ENCODE measurements around the gene OR6V1.

OR6V1 gene

DNA sequence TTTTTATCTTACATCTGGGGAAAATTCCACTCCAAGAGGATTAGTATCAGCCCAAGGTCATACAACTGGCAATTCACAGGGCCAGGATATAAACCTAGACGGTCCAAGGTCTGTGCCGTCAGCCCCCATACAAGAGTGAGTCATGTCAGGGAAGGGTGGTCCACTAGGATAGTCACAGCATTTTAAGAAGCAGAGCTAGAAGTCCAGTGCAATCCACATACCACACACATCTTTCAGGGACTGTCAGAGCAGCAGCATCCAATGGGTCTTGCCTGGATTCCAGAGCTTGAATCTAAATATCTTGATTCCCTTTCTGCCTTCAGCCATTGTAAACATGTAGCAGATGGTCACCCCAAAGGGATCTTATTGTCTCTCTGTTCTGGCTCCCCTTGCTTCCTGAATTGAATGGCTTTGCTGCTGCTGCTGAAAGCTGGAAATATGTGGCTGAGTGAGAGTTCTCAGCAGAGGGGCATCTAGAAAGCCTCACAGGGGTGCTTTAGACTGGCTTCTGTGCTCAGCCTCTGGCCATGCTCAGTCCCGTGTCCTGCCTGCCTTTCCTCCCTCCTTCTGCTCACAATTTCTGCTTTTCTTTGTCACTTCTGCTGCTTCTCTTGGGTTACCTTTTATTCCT is 9.9 kb upstream of the OR6V1 start:
- no peak for TF ChIP-seq CTCF (conservative IDR thresholded peaks at IDR 0.05; ENCODE audit: low read depth, low read length)
- Histone ChIP-seq H2AFZ (ENCODE audit: low read depth) (no peak overlapping the region), H3K4me1 (ENCODE audit: low read depth, poor library complexity, severe bottlenecking) (no peaks in the 10 kb centered on the region), H3K79me2 (ENCODE audit: insufficient read depth, low read depth) (no peaks in the 10 kb centered on the region), H3K4me2 (no peak overlapping the region), H3K36me3 (ENCODE audit: insufficient read depth) (no peaks in the 10 kb centered on the region), H3K27ac (no peak overlapping the region), H3K4me3 (IDR thresholded peaks at IDR 0.05; ENCODE audit: insufficient read depth, low read depth, low read length) (no peak overlapping the region), H4K20me1 (ENCODE audit: insufficient read depth) (no peaks in the 10 kb centered on the region), H3K27me3 (ENCODE audit: insufficient read depth, low read depth) (no peaks in the 10 kb centered on the region), H3K9ac (no peak overlapping the region)

DNA sequence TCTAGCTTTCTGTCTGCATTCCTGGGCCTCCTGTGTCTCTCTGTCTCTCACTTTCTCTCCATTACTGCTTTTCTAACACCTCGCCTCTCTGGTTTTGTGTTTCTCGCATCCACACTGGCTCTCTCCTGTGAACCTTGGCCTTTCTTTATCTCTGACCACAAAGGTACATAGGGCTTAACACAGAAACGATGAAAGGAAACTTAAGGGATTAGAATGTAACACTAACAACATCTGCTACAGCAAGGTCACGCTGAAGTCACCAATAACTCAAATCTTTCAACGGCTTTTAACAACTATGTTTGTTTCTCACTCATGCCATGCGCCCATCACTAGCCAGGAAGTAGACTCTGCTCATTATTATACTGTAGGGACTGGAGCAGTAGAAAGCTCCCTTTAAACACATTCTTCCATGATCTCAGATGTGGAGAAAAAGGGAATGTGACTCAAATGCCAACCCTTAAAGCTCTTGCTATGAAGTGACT is 9.3 kb upstream of the OR6V1 start:
- no peaks in the 10 kb centered on the region for H3K79me2 ChIP-seq (ENCODE audit: insufficient read depth, low read depth)
- H2AFZ ChIP-seq (ENCODE audit: low read depth) = no peak overlapping the region
- no peak overlapping the region for H3K4me3 ChIP-seq (IDR thresholded peaks at IDR 0.05; ENCODE audit: insufficient read depth, low read depth, low read length)
- no peak overlapping the region for H3K27ac ChIP-seq
- no peak overlapping the region for H3K4me2 ChIP-seq
- H3K27me3 ChIP-seq (ENCODE audit: insufficient read depth, low read depth) = no peaks in the 10 kb centered on the region
- no peaks in the 10 kb centered on the region for H3K4me1 ChIP-seq (ENCODE audit: low read depth, poor library complexity, severe bottlenecking)
- TF ChIP-seq CTCF (conservative IDR thresholded peaks at IDR 0.05; ENCODE audit: low read depth, low read length) = no peak
- H4K20me1 ChIP-seq (ENCODE audit: insufficient read depth) = no peaks in the 10 kb centered on the region
- H3K36me3 ChIP-seq (ENCODE audit: insufficient read depth) = no peaks in the 10 kb centered on the region
- H3K9ac ChIP-seq = no peak overlapping the region

GRCh38 chr7:143043391-143043790 is 8.8 kb upstream of the OR6V1 start:
- Histone ChIP-seq H3K27me3 (ENCODE audit: insufficient read depth, low read depth) (no peaks in the 10 kb centered on the region), H3K27ac (no peak overlapping the region), H3K36me3 (ENCODE audit: insufficient read depth) (no peaks in the 10 kb centered on the region), H3K79me2 (ENCODE audit: insufficient read depth, low read depth) (no peaks in the 10 kb centered on the region), H4K20me1 (ENCODE audit: insufficient read depth) (no peaks in the 10 kb centered on the region), H2AFZ (ENCODE audit: low read depth) (no peak overlapping the region), H3K9ac (no peak overlapping the region), H3K4me3 (IDR thresholded peaks at IDR 0.05; ENCODE audit: insufficient read depth, low read depth, low read length) (no peak overlapping the region), H3K4me1 (ENCODE audit: low read depth, poor library complexity, severe bottlenecking) (no peaks in the 10 kb centered on the region), H3K4me2 (no peak overlapping the region)
- TF ChIP-seq CTCF (conservative IDR thresholded peaks at IDR 0.05; ENCODE audit: low read depth, low read length) = no peak

GRCh38 chr7:143046426-143046851 is 5.7 kb upstream of the OR6V1 start:
- Histone ChIP-seq H3K9ac (no peak overlapping the region), H3K4me2 (no peak overlapping the region), H3K36me3 (ENCODE audit: insufficient read depth) (no peaks in the 10 kb centered on the region), H3K27ac (no peak overlapping the region), H2AFZ (ENCODE audit: low read depth) (no peak overlapping the region), H3K4me3 (IDR thresholded peaks at IDR 0.05; ENCODE audit: insufficient read depth, low read depth, low read length) (no peak overlapping the region), H3K79me2 (ENCODE audit: insufficient read depth, low read depth) (no peaks in the 10 kb centered on the region), H4K20me1 (ENCODE audit: insufficient read depth) (no peaks in the 10 kb centered on the region), H3K27me3 (ENCODE audit: insufficient read depth, low read depth) (no peaks in the 10 kb centered on the region), H3K4me1 (ENCODE audit: low read depth, poor library complexity, severe bottlenecking) (no peaks in the 10 kb centered on the region)
- TF ChIP-seq CTCF (conservative IDR thresholded peaks at IDR 0.05; ENCODE audit: low read depth, low read length) = no peak

All from KMS-11 (cell line).